ENCODE results near the gene CDH16.
"Not testable (repeated sequence)": the region's sequence is repeated elsewhere in the genome, so short reads cannot be mapped to it uniquely, and the experiment has no call there.

CDH16 gene

GRCh38 chr16:66948134-66948836 lies 29.6 kb upstream of the CDH16 start:
- DNase-seq (ENCODE audit: low read depth in 1 of 2, low spot score in 1 of 2), result no peak

- DNase-seq (ENCODE audit: low read depth in 1 of 2, low spot score in 1 of 2), result peak; percentile 57 to 68
Observed at GRCh38 chr16:66947302-66948065, 28.8 kb upstream of the CDH16 start.

- DNase-seq (ENCODE audit: low read depth in 1 of 2, low spot score in 1 of 2), result no peak
Observed at GRCh38 chr16:66946974-66947301, 28.3 kb upstream of the CDH16 start.

- no peak for DNase-seq (ENCODE audit: low read depth in 1 of 2, low spot score in 1 of 2)
Observed at GRCh38 chr16:66946541-66946940, 27.9 kb upstream of the CDH16 start.

GRCh38 chr16:66945939-66946338 lies 27.3 kb upstream of the CDH16 start:
- DNase-seq (ENCODE audit: low read depth in 1 of 2, low spot score in 1 of 2), result no peak

GRCh38 chr16:66944971-66945370 lies 26.3 kb upstream of the CDH16 start:
- DNase-seq (ENCODE audit: low read depth in 1 of 2, low spot score in 1 of 2), result not testable (repeated sequence)

- DNase-seq (ENCODE audit: low read depth in 1 of 2, low spot score in 1 of 2), result no peak
Observed at GRCh38 chr16:66944054-66944441, 25.4 kb upstream of the CDH16 start.

GRCh38 chr16:66943426-66944053 lies 24.9 kb upstream of the CDH16 start:
- no peak for DNase-seq (ENCODE audit: low read depth in 1 of 2, low spot score in 1 of 2)

GRCh38 chr16:66942981-66943380 lies 24.3 kb upstream of the CDH16 start:
- DNase-seq (ENCODE audit: low read depth in 1 of 2, low spot score in 1 of 2), result no peak

GRCh38 chr16:66940236-66940635 lies 21.6 kb upstream of the CDH16 start:
- no peak for DNase-seq (ENCODE audit: low read depth in 1 of 2, low spot score in 1 of 2)

- DNase-seq (ENCODE audit: low read depth in 1 of 2, low spot score in 1 of 2), result no peak
Observed at GRCh38 chr16:66939366-66939765, 20.7 kb upstream of the CDH16 start.

- no peak for DNase-seq (ENCODE audit: low read depth in 1 of 2, low spot score in 1 of 2)
Observed at GRCh38 chr16:66937725-66938337, 19.1 kb upstream of the CDH16 start.

GRCh38 chr16:66936889-66937554 lies 18.3 kb upstream of the CDH16 start:
- DNase-seq (ENCODE audit: low read depth in 1 of 2, low spot score in 1 of 2), result no peak

- DNase-seq (ENCODE audit: low read depth in 1 of 2, low spot score in 1 of 2), result no peak
Observed at GRCh38 chr16:66936462-66936861, 17.8 kb upstream of the CDH16 start.

- no peak for DNase-seq (ENCODE audit: low read depth in 1 of 2, low spot score in 1 of 2)
Observed at GRCh38 chr16:66935314-66936011, 16.8 kb upstream of the CDH16 start, which contains the start of gene CES2. Gene CES2, plus strand, starts transcription at chr16:66935516. Its CDS starts 120 bp downstream, at chr16:66935636.

- DNase-seq (ENCODE audit: low read depth in 1 of 2, low spot score in 1 of 2), result not testable (repeated sequence)
Observed at GRCh38 chr16:66934839-66935313, 16.2 kb upstream of the CDH16 start.

GRCh38 chr16:66934138-66934838 lies 15.6 kb upstream of the CDH16 start, which contains the start of gene CIAO2B:
Gene CIAO2B, minus strand, starts transcription at chr16:66934402. Its CDS starts 38 bp downstream, at chr16:66934364.
- peak; percentile 75 to 86 for DNase-seq (ENCODE audit: low read depth in 1 of 2, low spot score in 1 of 2)

GRCh38 chr16:66933776-66934137 lies 15.1 kb upstream of the CDH16 start:
- DNase-seq (ENCODE audit: low read depth in 1 of 2, low spot score in 1 of 2), result peak in 1 of 2 donors; percentile 22

GRCh38 chr16:66932076-66932475 lies 13.4 kb upstream of the CDH16 start:
- DNase-seq (ENCODE audit: low read depth in 1 of 2, low spot score in 1 of 2), result no peak

- no peak for DNase-seq (ENCODE audit: low read depth in 1 of 2, low spot score in 1 of 2)
Observed at GRCh38 chr16:66931665-66932064, 13.0 kb upstream of the CDH16 start.

Data from stimulated activated CD4-positive, alpha-beta T cell treated with anti-CD3 and anti-CD28 coated beads, Interleukin-15, amount 100 ng/mL, for 1 hour (primary cell).